ENCODE measurements around the gene PCID2. TPM values are rescaled to one million over a fixed set of nuclear protein-coding genes. Genes with fewer than 3 reads are reported as not detected.

PCID2 gene
- total RNA-seq, 3 donors from 2014 or later = 63.3 to 68.1 (median 66.9) TPM

DNA sequence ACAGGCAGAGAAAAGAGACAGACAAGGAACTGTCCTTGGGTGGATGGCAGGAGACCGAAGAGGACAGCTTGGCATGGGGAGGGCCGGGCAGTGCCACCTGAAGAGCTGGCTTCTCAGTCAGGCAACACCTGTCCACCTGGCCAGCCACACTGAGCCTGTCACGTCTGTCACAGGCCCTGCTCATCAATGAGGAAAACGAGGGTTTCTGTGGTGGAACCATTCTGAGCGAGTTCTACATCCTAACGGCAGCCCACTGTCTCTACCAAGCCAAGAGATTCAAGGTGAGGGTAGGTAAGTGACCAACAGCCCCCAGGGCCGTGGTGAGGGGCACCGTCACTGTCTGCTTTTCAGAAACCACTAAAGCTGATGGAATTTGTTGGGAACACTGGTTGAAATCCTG, 61.3 kb downstream of the PCID2 start:
- ATAC-seq = no peak
- Mint-ChIP-seq H3K9me3 (no peaks in the 10 kb centered on the region), H3K27me3 (ENCODE audit: low read depth) (no peaks in the 10 kb centered on the region), H3K4me3 (no peak overlapping the region), H3K36me3 (ENCODE audit: insufficient read depth) (no peaks in the 10 kb centered on the region), H3K4me1 (ENCODE audit: low read depth) (peaks cover 7% of the 10 kb centered on the region)
- no peak for DNase-seq

GRCh38 chr13:113146750-113147149, 61.7 kb downstream of the PCID2 start:
- Mint-ChIP-seq H3K4me3 (no peak overlapping the region), H3K27me3 (ENCODE audit: low read depth) (no peaks in the 10 kb centered on the region)
- no peak for ATAC-seq

DNA sequence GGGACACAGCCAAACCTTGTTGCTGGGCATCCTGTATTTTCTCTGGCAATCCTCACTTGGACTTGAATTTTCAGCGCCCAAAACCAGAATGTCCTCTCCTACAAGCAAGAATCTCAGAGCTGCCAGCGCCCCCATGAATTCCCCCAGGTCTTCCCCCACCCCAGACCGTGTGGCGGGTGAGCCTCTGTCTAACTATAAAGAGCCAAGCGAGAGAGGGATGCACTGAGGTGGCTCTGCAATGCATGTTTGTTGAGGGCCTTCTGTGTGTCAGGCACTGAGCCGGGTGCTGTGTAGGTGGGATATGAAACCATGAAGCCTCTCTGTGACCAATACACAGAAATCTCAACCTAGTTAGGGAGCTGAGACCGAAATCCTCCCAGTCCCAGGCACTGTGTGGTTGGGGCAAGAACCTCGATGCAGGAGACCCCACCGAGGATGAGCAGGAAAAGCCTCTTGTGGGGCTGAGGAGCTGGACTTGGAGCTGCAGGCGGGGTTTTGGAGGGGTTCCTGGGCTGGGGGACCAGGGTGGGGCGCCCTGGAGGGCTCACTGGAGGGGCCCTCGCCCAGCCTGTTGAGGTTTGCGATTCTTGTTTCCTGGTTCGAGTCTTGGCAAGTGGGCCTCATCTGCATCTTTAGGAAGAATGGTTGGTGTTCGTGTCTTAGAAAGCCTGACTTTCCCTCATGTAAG, 62.4 kb downstream of the PCID2 start:
- H3K4me3 Mint-ChIP-seq = no peak overlapping the region
- DNase-seq = no peak
- H3K9me3 Mint-ChIP-seq = no peaks in the 10 kb centered on the region
- no peaks in the 10 kb centered on the region for H3K27me3 Mint-ChIP-seq (ENCODE audit: low read depth)
- H3K4me1 Mint-ChIP-seq (ENCODE audit: low read depth) = peaks cover 3% of the 10 kb centered on the region
- H3K36me3 Mint-ChIP-seq (ENCODE audit: insufficient read depth) = no peaks in the 10 kb centered on the region
- peak; percentile 43 to 62 for ATAC-seq

More at GRCh38 chr13:113146750-113147149, 61.7 kb downstream of the PCID2 start:
- Mint-ChIP-seq H3K4me1 (ENCODE audit: low read depth) (peaks cover 5% of the 10 kb centered on the region), H3K36me3 (ENCODE audit: insufficient read depth) (no peaks in the 10 kb centered on the region), H3K9me3 (no peaks in the 10 kb centered on the region)
- DNase-seq = no peak

- ATAC-seq (peak; percentile 87 to 90), DNase-seq (no peak)
- no peak overlapping the region for H3K4me3 Mint-ChIP-seq
- no peaks in the 10 kb centered on the region for H3K27me3 Mint-ChIP-seq (ENCODE audit: low read depth)
- no peaks in the 10 kb centered on the region for H3K36me3 Mint-ChIP-seq (ENCODE audit: insufficient read depth)
- H3K9me3 Mint-ChIP-seq = no peaks in the 10 kb centered on the region
- H3K4me1 Mint-ChIP-seq (ENCODE audit: low read depth) = peaks cover 3% of the 10 kb centered on the region
Measured at GRCh38 chr13:113145496-113145895, 63.0 kb downstream of the PCID2 start.

- Mint-ChIP-seq H3K27me3 (ENCODE audit: low read depth) (no peaks in the 10 kb centered on the region), H3K4me1 (ENCODE audit: low read depth) (peaks cover 3% of the 10 kb centered on the region), H3K36me3 (ENCODE audit: insufficient read depth) (no peaks in the 10 kb centered on the region), H3K4me3 (no peak overlapping the region), H3K9me3 (no peaks in the 10 kb centered on the region)
- DNase-seq (no peak), ATAC-seq (no peak)
Measured at GRCh38 chr13:113144255-113144629, 64.2 kb downstream of the PCID2 start.

DNA sequence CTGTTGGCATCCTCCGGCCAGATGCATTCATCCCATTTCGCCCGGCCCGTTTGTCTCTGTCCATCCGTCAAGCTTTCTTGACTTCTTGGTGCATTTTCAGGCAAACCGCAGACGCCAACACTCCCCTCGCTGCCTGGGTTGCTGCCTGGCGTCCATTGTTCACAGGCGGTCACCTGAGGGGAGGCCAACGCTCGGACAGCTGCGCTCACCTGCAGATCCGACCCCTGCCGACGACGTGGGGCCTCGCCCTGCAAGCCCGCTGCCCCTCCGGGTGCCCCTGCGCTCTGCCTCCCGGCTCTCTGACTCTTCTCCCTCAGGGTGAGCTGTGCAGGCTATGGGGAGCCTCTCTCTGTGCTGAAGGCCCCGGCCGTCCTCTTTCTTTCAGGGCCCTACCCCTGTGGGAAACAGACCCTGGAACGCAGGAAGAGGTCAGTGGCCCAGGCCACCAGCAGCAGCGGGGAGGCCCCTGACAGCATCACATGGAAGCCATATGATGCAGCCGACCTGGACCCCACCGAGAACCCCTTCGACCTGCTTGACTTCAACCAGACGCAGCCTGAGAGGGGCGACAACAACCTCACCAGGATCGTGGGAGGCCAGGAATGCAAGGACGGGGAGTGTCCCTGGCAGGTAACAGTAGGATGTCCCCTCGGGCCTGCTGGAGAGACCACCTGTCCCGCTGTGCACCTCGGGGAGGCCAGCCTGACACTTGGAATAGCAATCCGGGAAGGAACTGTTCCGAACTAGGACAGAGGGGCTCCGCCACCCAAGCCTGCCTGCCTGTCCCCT, 64.8 kb downstream of the PCID2 start:
- H3K27me3 Mint-ChIP-seq (ENCODE audit: low read depth) = no peaks in the 10 kb centered on the region
- DNase-seq (no peak), ATAC-seq (no peak)
- H3K4me1 Mint-ChIP-seq (ENCODE audit: low read depth) = peaks cover 3% of the 10 kb centered on the region
- H3K4me3 Mint-ChIP-seq = no peak overlapping the region
- H3K9me3 Mint-ChIP-seq = no peaks in the 10 kb centered on the region
- H3K36me3 Mint-ChIP-seq (ENCODE audit: insufficient read depth) = no peaks in the 10 kb centered on the region

DNA sequence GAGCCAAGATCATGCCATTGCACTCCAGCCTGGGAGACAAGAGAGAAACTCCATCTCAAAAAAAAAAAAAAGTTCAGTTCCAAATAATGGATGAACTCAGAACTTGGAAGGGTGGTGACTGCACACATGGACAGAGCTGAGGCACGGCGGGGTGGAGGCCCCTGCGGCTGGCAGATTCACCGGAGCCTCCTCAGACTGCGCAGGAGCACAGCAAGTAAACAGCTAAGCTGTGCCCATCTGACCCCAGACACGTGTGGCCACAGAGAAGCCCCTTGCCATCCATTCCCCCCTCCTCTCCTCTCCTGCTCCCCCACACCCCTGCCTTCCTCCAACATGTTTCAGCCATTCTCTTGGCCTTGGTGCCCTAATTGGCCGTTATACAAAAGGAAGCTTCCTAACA, 65.6 kb downstream of the PCID2 start:
- DNase-seq (no peak), ATAC-seq (no peak)
- Mint-ChIP-seq H3K36me3 (ENCODE audit: insufficient read depth) (no peaks in the 10 kb centered on the region), H3K9me3 (no peaks in the 10 kb centered on the region), H3K4me1 (ENCODE audit: low read depth) (peaks cover 3% of the 10 kb centered on the region), H3K27me3 (ENCODE audit: low read depth) (no peaks in the 10 kb centered on the region), H3K4me3 (no peak overlapping the region)

- Mint-ChIP-seq H3K4me1 (ENCODE audit: low read depth) (peaks cover 3% of the 10 kb centered on the region), H3K27me3 (ENCODE audit: low read depth) (no peaks in the 10 kb centered on the region), H3K9me3 (no peaks in the 10 kb centered on the region), H3K4me3 (no peak overlapping the region), H3K36me3 (ENCODE audit: insufficient read depth) (no peaks in the 10 kb centered on the region)
- DNase-seq (no peak), ATAC-seq (no peak)
Measured at GRCh38 chr13:113141601-113141970, 66.9 kb downstream of the PCID2 start.

- Mint-ChIP-seq H3K4me1 (ENCODE audit: low read depth) (peaks cover 3% of the 10 kb centered on the region), H3K9me3 (no peaks in the 10 kb centered on the region), H3K36me3 (ENCODE audit: insufficient read depth) (no peaks in the 10 kb centered on the region), H3K4me3 (no peak overlapping the region), H3K27me3 (ENCODE audit: low read depth) (no peaks in the 10 kb centered on the region)
- no peak for ATAC-seq
- no peak for DNase-seq
Measured at GRCh38 chr13:113140677-113141600, 67.5 kb downstream of the PCID2 start.

DNA sequence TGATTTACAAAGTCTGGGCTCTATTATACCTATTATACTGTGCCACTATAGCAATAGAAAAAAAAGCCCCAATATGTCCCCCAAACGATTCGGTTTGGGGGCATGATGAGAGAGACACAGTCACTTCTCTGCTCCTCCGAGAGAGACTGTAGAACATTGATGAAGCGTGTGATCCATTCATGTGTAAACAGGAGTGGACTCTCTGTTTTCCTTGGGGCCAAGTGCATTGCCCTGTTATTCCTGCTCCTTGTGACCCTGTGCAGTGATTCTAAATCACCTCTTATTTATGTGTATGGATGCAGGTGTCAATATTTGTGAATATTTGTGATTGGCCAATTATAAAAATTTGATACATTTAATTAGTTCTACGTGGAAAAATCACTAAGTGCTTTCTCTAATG, 68.9 kb downstream of the PCID2 start:
- no peaks in the 10 kb centered on the region for H3K4me1 Mint-ChIP-seq (ENCODE audit: low read depth)
- no peaks in the 10 kb centered on the region for H3K36me3 Mint-ChIP-seq (ENCODE audit: insufficient read depth)
- no peaks in the 10 kb centered on the region for H3K27me3 Mint-ChIP-seq (ENCODE audit: low read depth)
- H3K4me3 Mint-ChIP-seq = no peak overlapping the region
- no peak for ATAC-seq
- no peak for DNase-seq
- H3K9me3 Mint-ChIP-seq = no peaks in the 10 kb centered on the region

DNA sequence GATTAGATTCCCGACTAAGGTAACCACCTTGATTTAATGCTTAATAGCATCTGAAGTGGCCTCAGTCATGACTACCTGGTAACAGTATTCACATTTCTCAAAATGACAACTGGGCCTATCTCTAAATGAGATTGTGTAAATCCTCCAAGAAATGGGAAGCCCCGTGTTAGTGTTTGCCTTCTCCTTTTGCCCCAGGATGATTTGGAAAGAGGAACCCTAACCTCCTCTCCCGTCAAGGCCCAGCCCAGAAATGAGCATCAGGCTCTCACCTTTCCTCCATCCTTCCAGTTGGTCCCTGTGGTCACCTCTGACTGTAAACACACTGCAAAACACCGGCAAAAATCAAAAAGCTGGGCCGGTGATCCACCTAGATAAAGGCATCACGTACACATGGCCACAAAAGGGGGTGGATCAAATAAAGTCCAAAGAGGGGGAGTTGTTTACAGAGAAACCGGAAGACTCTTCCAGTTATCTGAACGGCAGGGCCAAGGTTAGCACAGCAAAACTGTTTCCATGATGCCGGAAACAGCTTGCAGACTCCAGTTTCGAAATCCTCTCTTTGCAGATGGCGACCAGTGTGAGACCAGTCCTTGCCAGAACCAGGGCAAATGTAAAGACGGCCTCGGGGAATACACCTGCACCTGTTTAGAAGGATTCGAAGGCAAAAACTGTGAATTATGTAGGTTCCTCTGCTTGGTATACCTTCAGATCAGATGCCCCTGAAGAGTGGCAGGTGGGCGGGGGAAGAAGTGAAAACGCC, 69.5 kb downstream of the PCID2 start:
- no peaks in the 10 kb centered on the region for H3K36me3 Mint-ChIP-seq (ENCODE audit: insufficient read depth)
- H3K4me3 Mint-ChIP-seq = no peak overlapping the region
- DNase-seq (no peak), ATAC-seq (no peak)
- no peaks in the 10 kb centered on the region for H3K9me3 Mint-ChIP-seq
- no peaks in the 10 kb centered on the region for H3K27me3 Mint-ChIP-seq (ENCODE audit: low read depth)
- H3K4me1 Mint-ChIP-seq (ENCODE audit: low read depth) = no peaks in the 10 kb centered on the region

- Mint-ChIP-seq H3K9me3 (no peaks in the 10 kb centered on the region), H3K4me1 (ENCODE audit: low read depth) (no peaks in the 10 kb centered on the region), H3K36me3 (ENCODE audit: insufficient read depth) (no peaks in the 10 kb centered on the region), H3K27me3 (ENCODE audit: low read depth) (no peaks in the 10 kb centered on the region), H3K4me3 (no peak overlapping the region)
- DNase-seq (no peak), ATAC-seq (no peak)
Measured at GRCh38 chr13:113137691-113138298, 70.7 kb downstream of the PCID2 start.

GRCh38 chr13:113135281-113135760, 73.1 kb downstream of the PCID2 start:
- Mint-ChIP-seq H3K4me3 (no peak overlapping the region), H3K27me3 (ENCODE audit: low read depth) (no peaks in the 10 kb centered on the region), H3K4me1 (ENCODE audit: low read depth) (no peaks in the 10 kb centered on the region), H3K9me3 (no peaks in the 10 kb centered on the region), H3K36me3 (ENCODE audit: insufficient read depth) (no peaks in the 10 kb centered on the region)
- DNase-seq = no peak
- no peak for ATAC-seq
